Liver (tissue), 9 donors: ENCODE measurements around the gene PTH1R. TPM values are rescaled to one million over a fixed set of nuclear protein-coding genes. Genes with fewer than 3 reads are reported as not detected.

ENCODE experiments used
- DNase-seq: peaks from one replicate; pipeline ENCODE4 v3.0.0-alpha.2; 2017; ENCODE audit warnings: low spot score
- H3K27ac ChIP-seq, 2 donors: one replicate each; pipeline ENCODE4 v1.7.0; 2013; ENCODE audit warnings: inconsistent platforms in 2 of 2, low read length in 2 of 2, control low read depth in 1 of 2, low read depth in 1 of 2, mild to moderate bottlenecking in 1 of 2
- H3K27me3 ChIP-seq, 4 donors: one replicate each; pipeline versions ENCODE4 v1.6.1 to v1.7.0; 2013; ENCODE audit warnings: low read length in 3 of 4, inconsistent platforms in 1 of 4, mild to moderate bottlenecking in 1 of 4, moderate library complexity in 1 of 4; ENCODE audit not compliant: control insufficient read depth in 4 of 4, insufficient read depth in 4 of 4
- H3K36me3 ChIP-seq, 4 donors: one replicate each; pipeline versions ENCODE4 v1.6.1 to v1.7.0; 2013; ENCODE audit warnings: low read length in 3 of 4, mild to moderate bottlenecking in 3 of 4, low read depth in 1 of 4, moderate library complexity in 1 of 4; ENCODE audit not compliant: control insufficient read depth in 4 of 4, insufficient read depth in 3 of 4
- H3K4me1 ChIP-seq, 4 donors: one replicate each; pipeline versions ENCODE4 v1.6.1 to v1.7.0; 2013; ENCODE audit warnings: low read length in 3 of 4, mild to moderate bottlenecking in 3 of 4, moderate library complexity in 1 of 4; ENCODE audit not compliant: control insufficient read depth in 4 of 4, insufficient read depth in 4 of 4
- H3K4me3 ChIP-seq, 3 donors: one replicate each; pipeline versions ENCODE4 v1.6.1 to v1.7.0; 2013; ENCODE audit warnings: low read length in 3 of 3, control low read depth in 1 of 3, low read depth in 1 of 3, mild to moderate bottlenecking in 1 of 3
- H3K9ac ChIP-seq, 2 donors: one replicate each; pipeline ENCODE4 v1.7.0; 2013; ENCODE audit warnings: low read length in 2 of 2, mild to moderate bottlenecking in 2 of 2, moderate library complexity in 2 of 2, control low read depth in 1 of 2, low read depth in 1 of 2
- H3K9me3 ChIP-seq, 4 donors: one replicate each; pipeline versions ENCODE4 v1.6.1 to v1.7.0; 2013; ENCODE audit warnings: low read length in 3 of 4; ENCODE audit not compliant: control insufficient read depth in 4 of 4
- FOXA1 ChIP-seq: IDR thresholded peaks from 2 replicates; pipeline ENCODE4 v1.6.1; 2016; ENCODE audit warnings: antibody characterized with exemption
- FOXA2 ChIP-seq: IDR thresholded peaks from 2 replicates; pipeline ENCODE4 v1.6.1; 2016; ENCODE audit warnings: antibody characterized with exemption
- GABPA ChIP-seq, 2 donors: IDR thresholded peaks in 1 of 2; conservative IDR thresholded peaks in 1 of 2; 2 replicates each; pipeline ENCODE4 v1.6.1; 2016; ENCODE audit warnings: antibody characterized with exemption in 2 of 2, mild to moderate bottlenecking in 1 of 2, moderate library complexity in 1 of 2
- HNF4A ChIP-seq, 2 donors: conservative IDR thresholded peaks; 2 replicates each; pipeline ENCODE4 v1.6.1; 2016; ENCODE audit warnings: antibody characterized with exemption in 2 of 2, mild to moderate bottlenecking in 2 of 2
- JUND ChIP-seq, 2 donors: IDR thresholded peaks; 2 replicates each; pipeline ENCODE4 v1.6.1; 2016; ENCODE audit warnings: antibody characterized with exemption in 2 of 2
- MAX ChIP-seq: IDR thresholded peaks from 2 replicates; pipeline ENCODE4 v1.6.1; 2016; ENCODE audit warnings: antibody characterized with exemption
- NR2F2 ChIP-seq: IDR thresholded peaks from 2 replicates; pipeline ENCODE4 v1.6.1; 2016; ENCODE audit warnings: antibody characterized with exemption
- RAD21 ChIP-seq, 2 donors: IDR thresholded peaks; 2 replicates each; pipeline ENCODE4 v1.6.1; 2016; ENCODE audit warnings: antibody characterized with exemption in 2 of 2, mild to moderate bottlenecking in 2 of 2
- REST ChIP-seq: IDR thresholded peaks from 2 replicates; pipeline ENCODE4 v1.6.1; 2016; ENCODE audit warnings: antibody characterized with exemption, mild to moderate bottlenecking
- RXRA ChIP-seq, 2 donors: IDR thresholded peaks; 2 replicates each; pipeline ENCODE4 v1.6.1; 2017 to 2018; ENCODE audit warnings: antibody characterized with exemption in 2 of 2, mild to moderate bottlenecking in 1 of 2
- SP1 ChIP-seq: IDR thresholded peaks from 2 replicates; pipeline ENCODE4 v1.6.1; 2018; ENCODE audit warnings: antibody characterized with exemption, mild to moderate bottlenecking
- TAF1 ChIP-seq: conservative IDR thresholded peaks from 2 replicates; pipeline ENCODE4 v1.6.1; 2016; ENCODE audit warnings: antibody characterized with exemption, mild to moderate bottlenecking
- YY1 ChIP-seq: IDR thresholded peaks from 2 replicates; pipeline ENCODE4 v1.6.1; 2016; ENCODE audit warnings: antibody characterized with exemption, mild to moderate bottlenecking
- WGBS: extraction: QIAGEN DNeasy Blood & Tissue Kit; methylation state at CpG from one replicate; pipeline ENCODE4 v1.1.7; 2013; 5-methylcytosine and 5-hydroxymethylcytosine counted together
- polyA plus RNA-seq, 2 donors: library from polyadenylated mRNA; stranded (reverse) in 1 of 2; unstranded in 1 of 2; fragments of 200-250 nt in 1 of 2; fragments of >200 nt in 1 of 2; fragmentation: Nextera tagmentation in 1 of 2; extraction: Ambion mirVana in 1 of 2; gene quantifications; one replicate each; pipeline versions ENCODE4 v1.2.1 to v1.2.3, GENCODE V29; 2013 to 2015
- total RNA-seq, 2 donors: library from RNA; depleted of rRNA; stranded (reverse); fragments of >200 nt; gene quantifications; one replicate each; pipeline ENCODE4 v1.2.3, GENCODE V29; 2014
- donor health status: healthy.
- donor health status: healthy.
- donor health status: healthy.
- donor health status: healthy.
- donor health status: healthy.

The PTH1R gene
- total and polyA plus RNA-seq, 4 donors: 7.2 to 28.4 (median 23.6) TPM

- H3K27ac ChIP-seq: peak overlapping the region; percentile 72
- H3K27me3 ChIP-seq: no peaks in the 10 kb centered on the region
- TF ChIP-seq REST (peak; percentile 42), SP1 (peak; percentile 61), YY1 (peak; percentile 29), NR2F2 (peak; percentile 87), FOXA2 (no peak), TAF1 (no peak), JUND (IDR thresholded peaks at IDR 0.05) (peak in 1 of 2 donors; percentile 17), RAD21 (IDR thresholded peaks at IDR 0.05) (peak in 1 of 2 donors; percentile 34), HNF4A (conservative IDR thresholded peaks at IDR 0.05) (peak; percentile 52 to 75), RXRA (IDR thresholded peaks at IDR 0.05) (peak; percentile 68 to 74)
- no peak overlapping the region for H3K9ac ChIP-seq
- H3K4me3 ChIP-seq: no peak overlapping the region
- peak; percentile 47 for DNase-seq
- no peaks in the 10 kb centered on the region for H3K9me3 ChIP-seq
- 48% methylated on average over 7 of the region's 7 CpGs for WGBS
- H3K4me1 ChIP-seq: peaks cover 19 to 47% (median 31%) of the 10 kb centered on the region in 4 donors
- H3K36me3 ChIP-seq: no peaks in the 10 kb centered on the region
These were observed 8.6 kb upstream of the PTH1R start for GRCh38 chr3:46868948-46869347.

GRCh38 chr3:46869440-46869839 lies 8.1 kb upstream of the PTH1R start:
- no peaks in the 10 kb centered on the region for H3K9me3 ChIP-seq
- DNase-seq: no peak
- H3K4me1 ChIP-seq: peaks cover 19 to 47% (median 31%) of the 10 kb centered on the region in 4 donors
- no peak overlapping the region for H3K4me3 ChIP-seq
- no peak overlapping the region for H3K9ac ChIP-seq
- WGBS: 77% methylated on average over 10 of the region's 10 CpGs
- no peaks in the 10 kb centered on the region for H3K36me3 ChIP-seq
- H3K27me3 ChIP-seq: no peaks in the 10 kb centered on the region
- H3K27ac ChIP-seq: peak overlapping the region in 1 of 2 donors; percentile 31
- TF ChIP-seq NR2F2 (no peak), GABPA (IDR thresholded peaks at IDR 0.05 in 1 of 2, conservative IDR thresholded peaks at IDR 0.05 in 1 of 2) (no peak), MAX (no peak), RAD21 (IDR thresholded peaks at IDR 0.05) (no peak), HNF4A (conservative IDR thresholded peaks at IDR 0.05) (no peak), RXRA (IDR thresholded peaks at IDR 0.05) (no peak), FOXA1 (no peak), REST (no peak), JUND (IDR thresholded peaks at IDR 0.05) (no peak)
